H1 (cell line): ENCODE data around the gene OR51E1. TPM values are rescaled to one million over a fixed set of nuclear protein-coding genes. Genes with fewer than 3 reads are reported as not detected.

Experiments used
- E2F6 ChIP-seq: IDR thresholded peaks from 2 replicates; pipeline ENCODE4 v1.6.1; 2012; ENCODE audit warnings: inconsistent platforms
- RNF2 ChIP-seq: fragments of 200-900, 300-1000 bp; sonication (generic); IDR thresholded peaks from 2 replicates; pipeline ENCODE4 v1.7.1; 2016; ENCODE audit warnings: borderline replicate concordance, low read depth, mild to moderate bottlenecking, antibody characterized with exemption, low read length; ENCODE audit not compliant: poor library complexity, severe bottlenecking; ENCODE audit errors: missing control alignments
- polyA plus RNA-seq, 7 experiments: library from polyadenylated mRNA; depleted of rRNA in 3 of 7; stranded (reverse) in 5 of 7; unstranded in 2 of 7; fragments of >200 nt in 5 of 7; fragments of 200-250 nt in 2 of 7; gene quantifications; 1 replicate in 5 of 7; 2 replicates in 1 of 7; 4 replicates in 1 of 7; pipeline versions ENCODE4 v1.2.1 to v1.2.3, GENCODE V29; 2011 to 2013; ENCODE audit warnings: missing spikeins in 2 of 7, mixed read lengths in 2 of 7
- total RNA-seq: library from RNA; stranded (reverse); fragmentation: NEBNext Ultra II Directional; extraction: Animal tissue kit (Norgen Biotek cat#: 25700); gene quantifications from 2 replicates; pipeline ENCODE4 v1.2.1, GENCODE V29; 2021

Gene OR51E1
- total and polyA plus RNA-seq, 2 of the 8 experiments (the other 6 are each of a cell fraction or from before 2014, with no cell fraction given), result not detected

GRCh38 chr11:4672470-4672869 is 28.7 kb downstream of the OR51E1 start (continued):
- TF ChIP-seq RNF2 (no peak), E2F6 (no peak)
- TF ChIP-seq, all 59 proteins: peak for 0
